Amniotic epithelial cell (primary cell): ENCODE data around the gene PLB1.
"Not testable (repeated sequence)": the region's sequence is repeated elsewhere in the genome, so short reads cannot be mapped to it uniquely, and the experiment has no call there.

Source experiments
- DNase-seq: peaks from one replicate; pipeline ENCODE4 v3.0.0-alpha.2; 2010; ENCODE audit warnings: low read depth

The PLB1 gene

GRCh38 chr2:28647682-28648081, 151.8 kb downstream of the PLB1 start:
- peak; percentile 31 for DNase-seq

GRCh38 chr2:28648147-28648546, 152.3 kb downstream of the PLB1 start:
- no peak for DNase-seq

DNA sequence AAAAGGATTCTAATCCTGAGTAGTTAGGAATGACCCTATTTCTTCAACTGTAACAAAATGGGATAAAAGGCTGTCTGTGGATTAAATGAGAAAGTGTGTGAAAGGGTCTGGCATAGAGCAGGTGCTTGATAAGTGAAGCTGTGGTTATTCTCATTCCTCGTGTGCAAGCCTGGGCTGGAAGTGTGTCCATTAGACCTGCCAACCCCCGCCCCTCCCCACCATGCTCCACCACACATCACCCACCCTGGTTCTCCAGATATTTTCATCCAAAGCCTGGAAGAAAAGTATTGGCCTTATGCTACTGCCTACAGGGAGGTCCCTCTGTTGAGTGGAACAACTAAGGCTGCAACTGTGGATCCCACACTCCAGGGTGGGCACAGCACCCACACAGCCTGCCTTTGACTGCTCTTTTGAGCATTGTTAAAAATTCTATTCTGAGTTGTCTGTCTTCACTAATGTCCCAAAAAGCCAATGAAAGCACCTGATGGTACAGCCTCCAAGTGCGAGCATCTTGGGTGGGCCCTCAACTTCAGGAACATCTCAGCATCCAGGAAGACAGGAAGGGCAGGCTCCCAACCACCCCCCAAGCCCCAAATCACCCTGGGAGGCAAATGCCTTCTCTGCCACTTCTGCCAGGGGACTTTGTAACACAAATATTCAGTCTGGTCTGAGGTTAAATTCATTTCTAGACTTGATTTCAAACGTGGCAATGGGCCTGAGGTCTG, 153.0 kb downstream of the PLB1 start:
- DNase-seq, result no peak

GRCh38 chr2:28649481-28650265, 153.8 kb downstream of the PLB1 start:
- DNase-seq, result no peak

GRCh38 chr2:28650266-28650584, 154.4 kb downstream of the PLB1 start:
- no peak for DNase-seq

GRCh38 chr2:28652217-28652616, 156.4 kb downstream of the PLB1 start:
- no peak for DNase-seq

GRCh38 chr2:28653892-28654662, 158.2 kb downstream of the PLB1 start:
- peak; percentile 43 for DNase-seq

GRCh38 chr2:28654663-28655320, 158.9 kb downstream of the PLB1 start:
- DNase-seq, result peak; percentile 77

GRCh38 chr2:28656937-28657615, 161.2 kb downstream of the PLB1 start:
- no peak for DNase-seq

GRCh38 chr2:28658369-28658768, 162.5 kb downstream of the PLB1 start:
- peak; percentile 70 for DNase-seq

GRCh38 chr2:28659127-28659526, 163.3 kb downstream of the PLB1 start:
- no peak for DNase-seq

DNA sequence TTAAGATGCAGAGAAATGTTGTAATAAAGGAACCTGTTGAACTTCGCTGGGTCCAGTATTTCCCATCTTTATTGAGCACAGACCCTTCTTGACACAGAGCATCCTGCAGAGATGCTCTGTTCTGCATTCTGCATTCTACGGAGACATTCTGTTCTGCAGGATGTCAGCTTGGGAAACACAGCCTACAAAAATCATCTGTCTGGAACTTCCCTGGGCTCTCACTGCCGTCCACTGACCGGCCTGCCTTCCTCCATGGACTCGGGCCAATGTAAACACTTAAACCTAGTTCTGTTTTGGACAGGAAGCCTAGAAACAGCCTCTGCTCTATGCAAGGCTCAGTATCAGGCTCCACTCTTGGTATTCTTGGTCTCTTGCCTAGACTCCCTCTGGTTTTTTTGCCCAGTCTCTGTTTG, 165.7 kb downstream of the PLB1 start:
- DNase-seq, result peak; percentile 94

DNA sequence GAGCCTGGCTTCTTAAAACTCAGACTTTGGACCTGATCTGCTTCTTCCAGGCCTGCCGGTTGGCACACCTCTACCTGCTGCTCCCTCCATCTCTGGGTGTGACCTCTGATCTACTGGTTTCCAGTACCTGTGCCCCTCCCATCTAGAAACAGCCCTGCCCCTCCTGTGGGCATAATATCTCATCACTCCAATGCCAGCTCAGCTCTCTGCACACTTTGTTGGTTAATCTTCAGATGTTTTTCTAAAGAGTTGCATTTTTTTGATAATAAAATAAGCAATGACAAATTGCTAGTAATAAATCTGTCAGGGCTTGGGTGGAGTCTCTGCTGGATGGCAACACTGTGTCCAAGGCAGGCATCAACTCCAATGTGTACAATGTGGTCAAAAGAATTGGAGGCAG, 166.2 kb downstream of the PLB1 start:
- DNase-seq, result no peak

DNA sequence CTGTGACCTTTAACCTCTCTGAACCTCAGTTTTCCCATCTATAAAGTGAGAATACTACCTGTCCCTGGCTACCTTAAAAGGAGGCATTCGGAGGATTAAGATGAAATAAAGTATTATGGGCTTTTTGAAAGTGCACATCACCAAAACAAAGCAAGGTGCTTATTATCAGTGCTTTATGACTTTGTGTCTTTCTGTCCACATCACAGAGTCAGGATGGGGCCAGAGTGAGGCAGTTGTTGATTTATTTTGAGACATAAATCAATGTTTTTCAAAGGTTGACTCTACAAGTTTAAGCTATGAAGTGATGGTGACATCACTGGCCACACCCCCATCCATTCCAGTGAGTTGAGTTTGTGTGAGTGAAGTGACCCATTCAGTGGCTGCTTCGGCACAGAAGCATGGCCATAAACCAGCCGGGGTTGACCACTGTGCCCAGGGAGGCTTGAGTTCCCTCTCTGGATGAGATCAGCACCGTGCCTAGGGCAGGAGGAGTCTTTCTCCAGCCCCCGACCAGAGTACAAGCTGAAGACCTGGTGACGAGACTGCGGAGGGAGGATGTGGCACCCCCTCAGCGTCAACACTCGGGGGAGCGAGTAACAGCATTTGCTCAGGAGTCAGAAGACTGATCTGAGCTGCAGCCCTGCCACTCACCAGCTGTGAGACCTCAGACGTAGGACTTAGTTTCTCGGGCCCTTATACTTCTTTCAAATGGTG, 166.8 kb downstream of the PLB1 start:
- peak; percentile 63 for DNase-seq

- DNase-seq, result peak; percentile 47
These were observed 167.5 kb downstream of the PLB1 start for GRCh38 chr2:28663359-28663758.

DNA sequence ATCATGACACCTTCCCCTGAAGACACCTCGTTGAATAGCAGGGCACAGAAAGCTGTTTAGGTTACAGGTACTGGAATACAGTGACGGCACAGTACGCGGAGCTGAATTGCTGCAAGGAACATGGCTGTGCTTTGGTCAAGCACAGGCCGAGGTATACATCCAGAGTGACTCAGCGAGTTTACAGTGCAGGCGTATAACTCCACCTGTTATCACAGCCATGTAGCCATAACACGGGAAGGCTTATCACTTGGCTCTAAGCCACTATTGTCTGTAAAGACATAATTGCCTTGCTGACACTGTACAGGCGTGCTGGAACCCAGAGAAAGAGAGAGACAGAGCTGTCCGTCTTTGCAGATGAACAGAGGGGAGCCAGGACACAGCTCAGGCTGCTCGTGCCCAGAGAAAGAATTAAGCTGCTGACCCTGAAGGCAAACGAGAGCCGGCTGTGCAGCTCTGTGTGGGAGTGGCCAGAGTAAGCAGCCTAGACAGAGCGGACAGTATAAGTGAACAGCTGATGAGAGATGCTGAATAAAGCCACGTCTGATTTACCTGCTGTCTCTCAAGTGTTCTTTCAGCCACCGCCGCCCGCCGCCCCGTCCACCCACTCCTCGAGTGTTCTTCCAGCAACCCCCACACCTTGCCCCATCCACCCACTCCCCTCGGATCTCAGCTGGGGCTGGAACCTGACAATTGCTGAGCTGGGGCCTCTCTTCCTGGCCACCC, 168.4 kb downstream of the PLB1 start:
- DNase-seq, result peak; percentile 72

- peak; percentile 82 for DNase-seq
These were observed 169.3 kb downstream of the PLB1 start for GRCh38 chr2:28665041-28665704.

GRCh38 chr2:28665811-28666377, 170.0 kb downstream of the PLB1 start:
- DNase-seq, result not testable (repeated sequence)

DNA sequence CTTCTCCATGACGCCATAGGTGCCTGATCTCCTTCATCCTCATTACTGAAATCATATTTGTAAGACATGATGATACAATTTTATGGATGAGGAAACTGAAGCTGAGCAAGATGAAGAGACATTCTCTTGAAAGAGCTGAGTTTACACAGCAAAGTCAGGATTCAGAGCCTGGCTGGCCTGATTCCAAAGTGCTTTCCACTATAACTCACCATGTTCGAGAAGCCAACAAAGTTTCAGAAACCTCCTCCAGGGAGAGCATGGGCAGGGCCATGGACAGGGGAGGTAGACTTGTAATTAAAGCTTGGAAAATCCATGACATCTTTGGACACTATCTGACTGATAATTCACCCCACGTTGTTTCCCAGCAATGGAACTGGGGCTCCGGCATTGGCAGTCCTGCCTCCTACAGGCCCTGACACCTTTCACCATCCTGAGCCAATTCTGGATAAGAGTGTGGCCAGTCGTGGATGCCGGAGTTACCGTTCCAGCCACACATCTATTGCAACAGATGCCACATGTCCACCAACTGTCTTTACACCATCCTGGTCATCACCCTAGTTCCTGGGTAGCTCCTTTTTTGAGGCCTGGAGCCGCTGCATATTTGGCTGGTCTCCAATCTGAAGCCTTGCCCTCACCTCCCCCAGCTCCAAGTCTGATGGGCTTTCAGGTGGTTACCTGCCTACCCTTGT, 170.8 kb downstream of the PLB1 start:
- DNase-seq, result peak; percentile 59
